ENCODE measurements around the gene ZSCAN22. TPM values are rescaled to one million over a fixed set of nuclear protein-coding genes. Genes with fewer than 3 reads are reported as not detected.

ZSCAN22 gene
- total and polyA plus RNA-seq, 2 experiments from 2014 or later = 0.86 to 2.9 TPM

DNA sequence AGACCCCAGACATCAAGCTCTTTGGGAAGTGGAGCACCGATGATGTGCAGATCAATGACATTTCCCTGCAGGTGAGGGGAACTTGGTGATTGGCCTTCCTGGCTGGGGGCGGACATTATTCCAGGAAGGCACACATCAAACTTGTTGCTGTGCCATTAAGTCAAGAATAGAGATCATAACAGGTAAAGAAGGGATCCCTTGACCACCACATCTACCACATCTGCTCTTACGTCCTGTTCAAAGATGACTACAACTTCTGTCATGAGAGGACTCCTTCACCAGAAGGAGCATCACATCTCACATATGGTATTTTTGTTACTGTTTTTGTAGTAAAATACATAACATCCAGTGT, 61.4 kb downstream of the ZSCAN22 start:
- peaks cover 49% of the 10 kb centered on the region for H3K79me2 ChIP-seq (replicated peaks; ENCODE audit: insufficient read depth)
- ATAC-seq = no peak

More for the DNA sequence above, 61.4 kb downstream of the ZSCAN22 start:
- Histone ChIP-seq H3K4me3 (peak overlapping the region; percentile 87), H3K36me3 (ENCODE audit: insufficient read depth) (peaks cover 39% of the 10 kb centered on the region), H3F3A (replicated peaks; ENCODE audit: low read depth) (peaks cover 50% of the 10 kb centered on the region), H3K4me2 (peak overlapping the region; percentile 99), H4K20me1 (replicated peaks; ENCODE audit: insufficient read depth) (peaks cover 36% of the 10 kb centered on the region), H3K4me1 (ENCODE audit: insufficient read depth) (peaks cover 13% of the 10 kb centered on the region), H3K9me2 (ENCODE audit: insufficient read depth) (no peaks in the 10 kb centered on the region), H2AFZ (no peak overlapping the region), H3K27ac (ENCODE audit: low read depth) (no peak overlapping the region), H3K27me3 (ENCODE audit: insufficient read depth) (no peaks in the 10 kb centered on the region)
- Mint-ChIP-seq H3K4me1 (peaks cover 25% of the 10 kb centered on the region), H3K27me3 (ENCODE audit: insufficient read depth, low read depth, poor library complexity) (peaks cover 19% of the 10 kb centered on the region), H3K27ac (peak overlapping the region; percentile 91), H3K9me3 (peaks cover 3% of the 10 kb centered on the region; the same call in 2 of the 3 replicates), H3K36me3 (ENCODE audit: low read depth) (peaks cover 60% of the 10 kb centered on the region), H3K4me3 (peak overlapping the region; percentile 99)
- no peak for TF ChIP-seq NANOG (IDR thresholded peaks at IDR 0.05; ENCODE audit: borderline replicate concordance)
- TF ChIP-seq, protein P1, sequence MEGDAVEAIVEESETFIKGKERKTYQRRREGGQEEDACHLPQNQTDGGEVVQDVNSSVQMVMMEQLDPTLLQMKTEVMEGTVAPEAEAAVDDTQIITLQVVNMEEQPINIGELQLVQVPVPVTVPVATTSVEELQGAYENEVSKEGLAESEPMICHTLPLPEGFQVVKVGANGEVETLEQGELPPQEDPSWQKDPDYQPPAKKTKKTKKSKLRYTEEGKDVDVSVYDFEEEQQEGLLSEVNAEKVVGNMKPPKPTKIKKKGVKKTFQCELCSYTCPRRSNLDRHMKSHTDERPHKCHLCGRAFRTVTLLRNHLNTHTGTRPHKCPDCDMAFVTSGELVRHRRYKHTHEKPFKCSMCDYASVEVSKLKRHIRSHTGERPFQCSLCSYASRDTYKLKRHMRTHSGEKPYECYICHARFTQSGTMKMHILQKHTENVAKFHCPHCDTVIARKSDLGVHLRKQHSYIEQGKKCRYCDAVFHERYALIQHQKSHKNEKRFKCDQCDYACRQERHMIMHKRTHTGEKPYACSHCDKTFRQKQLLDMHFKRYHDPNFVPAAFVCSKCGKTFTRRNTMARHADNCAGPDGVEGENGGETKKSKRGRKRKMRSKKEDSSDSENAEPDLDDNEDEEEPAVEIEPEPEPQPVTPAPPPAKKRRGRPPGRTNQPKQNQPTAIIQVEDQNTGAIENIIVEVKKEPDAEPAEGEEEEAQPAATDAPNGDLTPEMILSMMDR (conservative IDR thresholded peaks at IDR 0.05; ENCODE audit: low read depth in 2 of 2) = no peak
- no peak for TF ChIP-seq ZNF114 (CRISPR knock-in tag; IDR thresholded peaks at IDR 0.05)
- TF ChIP-seq, protein P2, sequence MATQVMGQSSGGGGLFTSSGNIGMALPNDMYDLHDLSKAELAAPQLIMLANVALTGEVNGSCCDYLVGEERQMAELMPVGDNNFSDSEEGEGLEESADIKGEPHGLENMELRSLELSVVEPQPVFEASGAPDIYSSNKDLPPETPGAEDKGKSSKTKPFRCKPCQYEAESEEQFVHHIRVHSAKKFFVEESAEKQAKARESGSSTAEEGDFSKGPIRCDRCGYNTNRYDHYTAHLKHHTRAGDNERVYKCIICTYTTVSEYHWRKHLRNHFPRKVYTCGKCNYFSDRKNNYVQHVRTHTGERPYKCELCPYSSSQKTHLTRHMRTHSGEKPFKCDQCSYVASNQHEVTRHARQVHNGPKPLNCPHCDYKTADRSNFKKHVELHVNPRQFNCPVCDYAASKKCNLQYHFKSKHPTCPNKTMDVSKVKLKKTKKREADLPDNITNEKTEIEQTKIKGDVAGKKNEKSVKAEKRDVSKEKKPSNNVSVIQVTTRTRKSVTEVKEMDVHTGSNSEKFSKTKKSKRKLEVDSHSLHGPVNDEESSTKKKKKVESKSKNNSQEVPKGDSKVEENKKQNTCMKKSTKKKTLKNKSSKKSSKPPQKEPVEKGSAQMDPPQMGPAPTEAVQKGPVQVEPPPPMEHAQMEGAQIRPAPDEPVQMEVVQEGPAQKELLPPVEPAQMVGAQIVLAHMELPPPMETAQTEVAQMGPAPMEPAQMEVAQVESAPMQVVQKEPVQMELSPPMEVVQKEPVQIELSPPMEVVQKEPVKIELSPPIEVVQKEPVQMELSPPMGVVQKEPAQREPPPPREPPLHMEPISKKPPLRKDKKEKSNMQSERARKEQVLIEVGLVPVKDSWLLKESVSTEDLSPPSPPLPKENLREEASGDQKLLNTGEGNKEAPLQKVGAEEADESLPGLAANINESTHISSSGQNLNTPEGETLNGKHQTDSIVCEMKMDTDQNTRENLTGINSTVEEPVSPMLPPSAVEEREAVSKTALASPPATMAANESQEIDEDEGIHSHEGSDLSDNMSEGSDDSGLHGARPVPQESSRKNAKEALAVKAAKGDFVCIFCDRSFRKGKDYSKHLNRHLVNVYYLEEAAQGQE (IDR thresholded peaks at IDR 0.05; ENCODE audit: unreplicated experiment) = no peak
- no peak for TF ChIP-seq CREB1 (CRISPR knock-in tag; IDR thresholded peaks at IDR 0.05; ENCODE audit: low read depth)
- no peak for TF ChIP-seq POLR2AphosphoS5 (IDR thresholded peaks at IDR 0.05; ENCODE audit: low read depth)
- TF ChIP-seq, protein P3, sequence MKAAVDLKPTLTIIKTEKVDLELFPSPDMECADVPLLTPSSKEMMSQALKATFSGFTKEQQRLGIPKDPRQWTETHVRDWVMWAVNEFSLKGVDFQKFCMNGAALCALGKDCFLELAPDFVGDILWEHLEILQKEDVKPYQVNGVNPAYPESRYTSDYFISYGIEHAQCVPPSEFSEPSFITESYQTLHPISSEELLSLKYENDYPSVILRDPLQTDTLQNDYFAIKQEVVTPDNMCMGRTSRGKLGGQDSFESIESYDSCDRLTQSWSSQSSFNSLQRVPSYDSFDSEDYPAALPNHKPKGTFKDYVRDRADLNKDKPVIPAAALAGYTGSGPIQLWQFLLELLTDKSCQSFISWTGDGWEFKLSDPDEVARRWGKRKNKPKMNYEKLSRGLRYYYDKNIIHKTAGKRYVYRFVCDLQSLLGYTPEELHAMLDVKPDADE (IDR thresholded peaks at IDR 0.05) = no peak
- TF ChIP-seq ZNF331 (CRISPR knock-in tag; IDR thresholded peaks at IDR 0.05; ENCODE audit: low read depth) = no peak
- no peak for TF ChIP-seq EZH2 (IDR thresholded peaks at IDR 0.05; ENCODE audit: low read depth, unreplicated experiment)
- DNase-seq (ENCODE audit: low spot score) = no peak

Small RNAs within 50 kb of the gene (microRNA-seq; reads per million reads assigned to microRNA genes)
- gene MIR4754 = not detected
- not detected for gene MIR6806

Small RNAs within 50 kb of the gene (small RNA-seq; reads per million reads assigned to genes)
- not detected for gene MIR4754 (ENCODE audit: low replicate concordance)
- not detected for gene MIR6806 (ENCODE audit: low replicate concordance)
- 0.10 reads per million for gene RNA5SP473 (ENCODE audit: low replicate concordance)

Other genes with a start within 250 kb of the ZSCAN22 start
- 63.9 and 75.0 TPM in 2 replicates for gene ZSCAN18, start 228.8 kb upstream of the ZSCAN22 start, total RNA-seq (2014; rRNA removed; shearing (Covaris generic))
- gene ZSCAN18, start 228.8 kb upstream of the ZSCAN22 start, polyA plus RNA-seq (2016; fragmentation: Nextera tagmentation; extraction: Ambion mirVana) = 25.1 and 29.1 TPM in 2 replicates
- gene ZNF329, start 176.2 kb upstream of the ZSCAN22 start, total RNA-seq (2014; rRNA removed; shearing (Covaris generic)) = 15.2 and 16.9 TPM in 2 replicates
- 2.7 and 3.3 TPM in 2 replicates for gene ZNF329, start 176.2 kb upstream of the ZSCAN22 start, polyA plus RNA-seq (2016; fragmentation: Nextera tagmentation; extraction: Ambion mirVana)
- 31.2 and 40.0 TPM in 2 replicates for gene ZNF274, start 143.9 kb upstream of the ZSCAN22 start, total RNA-seq (2014; rRNA removed; shearing (Covaris generic))
- gene ZNF274, start 143.9 kb upstream of the ZSCAN22 start, polyA plus RNA-seq (2016; fragmentation: Nextera tagmentation; extraction: Ambion mirVana) = 17.5 and 19.9 TPM in 2 replicates
- gene ZNF544, start 98.1 kb upstream of the ZSCAN22 start, total RNA-seq (2014; rRNA removed; shearing (Covaris generic)) = 93.9 and 105 TPM in 2 replicates
- gene ZNF544, start 98.1 kb upstream of the ZSCAN22 start, polyA plus RNA-seq (2016; fragmentation: Nextera tagmentation; extraction: Ambion mirVana) = 27.7 and 29.4 TPM in 2 replicates
- 27.4 and 30.3 TPM in 2 replicates for gene ZNF8, start 48.0 kb upstream of the ZSCAN22 start, total RNA-seq (2014; rRNA removed; shearing (Covaris generic))
- gene ZNF8, start 48.0 kb upstream of the ZSCAN22 start, polyA plus RNA-seq (2016; fragmentation: Nextera tagmentation; extraction: Ambion mirVana) = 4.3 and 4.7 TPM in 2 replicates
- gene ERVK3-1, start 21.6 kb upstream of the ZSCAN22 start, total RNA-seq (2014; rRNA removed; shearing (Covaris generic)) = 26.1 and 34.4 TPM in 2 replicates
- 64.2 and 66.2 TPM in 2 replicates for gene ERVK3-1, start 21.6 kb upstream of the ZSCAN22 start, polyA plus RNA-seq (2016; fragmentation: Nextera tagmentation; extraction: Ambion mirVana)
- 6.5 and 17.7 TPM in 2 replicates for gene A1BG, start 26.5 kb downstream of the ZSCAN22 start, total RNA-seq (2014; rRNA removed; shearing (Covaris generic))
- gene A1BG, start 26.5 kb downstream of the ZSCAN22 start, polyA plus RNA-seq (2016; fragmentation: Nextera tagmentation; extraction: Ambion mirVana) = 43.5 and 50.5 TPM in 2 replicates
- gene ZNF497, start 35.8 kb downstream of the ZSCAN22 start, total RNA-seq (2014; rRNA removed; shearing (Covaris generic)) = 1.0 and 2.0 TPM in 2 replicates
- gene ZNF497, start 35.8 kb downstream of the ZSCAN22 start, polyA plus RNA-seq (2016; fragmentation: Nextera tagmentation; extraction: Ambion mirVana) = 0.44 and 0.61 TPM in 2 replicates
- 11.0 and 11.3 TPM in 2 replicates for gene ZNF837, start 54.0 kb downstream of the ZSCAN22 start, total RNA-seq (2014; rRNA removed; shearing (Covaris generic))
- gene ZNF837, start 54.0 kb downstream of the ZSCAN22 start, polyA plus RNA-seq (2016; fragmentation: Nextera tagmentation; extraction: Ambion mirVana) = 2.2 and 3.1 TPM in 2 replicates
- gene RPS5, start 60.3 kb downstream of the ZSCAN22 start, total RNA-seq (2014; rRNA removed; shearing (Covaris generic)) = 2,020 and 2,111 TPM in 2 replicates
- gene RPS5, start 60.3 kb downstream of the ZSCAN22 start, polyA plus RNA-seq (2016; fragmentation: Nextera tagmentation; extraction: Ambion mirVana) = 734 and 753 TPM in 2 replicates
- gene RNF225, start 68.7 kb downstream of the ZSCAN22 start, total RNA-seq (2014; rRNA removed; shearing (Covaris generic)) = 0.87 TPM in 1 of 2 replicates, not detected in the other
- not detected in 2 replicates for gene RNF225, start 68.7 kb downstream of the ZSCAN22 start, polyA plus RNA-seq (2016; fragmentation: Nextera tagmentation; extraction: Ambion mirVana)
- gene ZNF584, start 81.7 kb downstream of the ZSCAN22 start, total RNA-seq (2014; rRNA removed; shearing (Covaris generic)) = 8.1 and 9.1 TPM in 2 replicates
- gene ZNF584, start 81.7 kb downstream of the ZSCAN22 start, polyA plus RNA-seq (2016; fragmentation: Nextera tagmentation; extraction: Ambion mirVana) = 1.1 and 2.3 TPM in 2 replicates
- gene ZNF132, start 113.2 kb downstream of the ZSCAN22 start, total RNA-seq (2014; rRNA removed; shearing (Covaris generic)) = 3.0 and 5.2 TPM in 2 replicates
- 1.1 and 2.2 TPM in 2 replicates for gene ZNF132, start 113.2 kb downstream of the ZSCAN22 start, polyA plus RNA-seq (2016; fragmentation: Nextera tagmentation; extraction: Ambion mirVana)
- gene ZNF324B, start 124.6 kb downstream of the ZSCAN22 start, total RNA-seq (2014; rRNA removed; shearing (Covaris generic)) = 3.0 and 4.7 TPM in 2 replicates
- gene ZNF324B, start 124.6 kb downstream of the ZSCAN22 start, polyA plus RNA-seq (2016; fragmentation: Nextera tagmentation; extraction: Ambion mirVana) = 0.50 and 0.61 TPM in 2 replicates
- gene ZNF324, start 140.1 kb downstream of the ZSCAN22 start, total RNA-seq (2014; rRNA removed; shearing (Covaris generic)) = 11.4 and 15.0 TPM in 2 replicates
- 3.5 and 3.9 TPM in 2 replicates for gene ZNF324, start 140.1 kb downstream of the ZSCAN22 start, polyA plus RNA-seq (2016; fragmentation: Nextera tagmentation; extraction: Ambion mirVana)
- gene ZNF446, start 149.4 kb downstream of the ZSCAN22 start, total RNA-seq (2014; rRNA removed; shearing (Covaris generic)) = 5.6 and 5.9 TPM in 2 replicates
- gene ZNF446, start 149.4 kb downstream of the ZSCAN22 start, polyA plus RNA-seq (2016; fragmentation: Nextera tagmentation; extraction: Ambion mirVana) = 2.1 and 2.4 TPM in 2 replicates
- gene SLC27A5, start 185.0 kb downstream of the ZSCAN22 start, total RNA-seq (2014; rRNA removed; shearing (Covaris generic)) = 13.4 and 16.2 TPM in 2 replicates
- gene SLC27A5, start 185.0 kb downstream of the ZSCAN22 start, polyA plus RNA-seq (2016; fragmentation: Nextera tagmentation; extraction: Ambion mirVana) = 35.5 and 37.7 TPM in 2 replicates
- 9.0 and 10.4 TPM in 2 replicates for gene ZBTB45, start 192.8 kb downstream of the ZSCAN22 start, total RNA-seq (2014; rRNA removed; shearing (Covaris generic))
- 8.5 and 9.5 TPM in 2 replicates for gene ZBTB45, start 192.8 kb downstream of the ZSCAN22 start, polyA plus RNA-seq (2016; fragmentation: Nextera tagmentation; extraction: Ambion mirVana)
- gene TRIM28, start 217.1 kb downstream of the ZSCAN22 start, total RNA-seq (2014; rRNA removed; shearing (Covaris generic)) = 1,208 and 1,430 TPM in 2 replicates
- 920 and 1,022 TPM in 2 replicates for gene TRIM28, start 217.1 kb downstream of the ZSCAN22 start, polyA plus RNA-seq (2016; fragmentation: Nextera tagmentation; extraction: Ambion mirVana)
- gene CHMP2A, start 228.1 kb downstream of the ZSCAN22 start, total RNA-seq (2014; rRNA removed; shearing (Covaris generic)) = 78.6 and 92.2 TPM in 2 replicates
- 143 and 145 TPM in 2 replicates for gene CHMP2A, start 228.1 kb downstream of the ZSCAN22 start, polyA plus RNA-seq (2016; fragmentation: Nextera tagmentation; extraction: Ambion mirVana)
- 43.7 and 64.5 TPM in 2 replicates for gene UBE2M, start 231.6 kb downstream of the ZSCAN22 start, total RNA-seq (2014; rRNA removed; shearing (Covaris generic))
- gene UBE2M, start 231.6 kb downstream of the ZSCAN22 start, polyA plus RNA-seq (2016; fragmentation: Nextera tagmentation; extraction: Ambion mirVana) = 27.6 and 39.8 TPM in 2 replicates
- gene MZF1, start 246.3 kb downstream of the ZSCAN22 start, total RNA-seq (2014; rRNA removed; shearing (Covaris generic)) = 17.8 and 21.8 TPM in 2 replicates
- gene MZF1, start 246.3 kb downstream of the ZSCAN22 start, polyA plus RNA-seq (2016; fragmentation: Nextera tagmentation; extraction: Ambion mirVana) = 10.2 and 10.8 TPM in 2 replicates

Data from GM23338 (cell line).